Tibial nerve (tissue), 4 donors: ENCODE results near the gene GOLT1A. TPM values are rescaled to one million over a fixed set of nuclear protein-coding genes. Genes with fewer than 3 reads are reported as not detected.

ENCODE experiments used
- DNase-seq, 2 donors: peaks; one replicate each; pipeline ENCODE4 v3.0.0-alpha.2; 2019; ENCODE audit warnings: low spot score in 2 of 2
- H3K27ac ChIP-seq, 4 donors: fragments of 200-600 bp; sonication (generic) in 3 of 4; one replicate each; pipeline ENCODE4 v1.5.1; 2017 to 2019; ENCODE audit warnings: mild to moderate bottlenecking in 1 of 4
- H3K27me3 ChIP-seq, 2 donors: fragments of 200-600 bp; sonication (generic) in 1 of 2; one replicate each; pipeline versions ENCODE4 v1.5.1 to v1.6.0; 2017 to 2019
- H3K36me3 ChIP-seq, 3 donors: fragments of 200-600 bp; sonication (generic); one replicate each; pipeline ENCODE4 v1.5.1; 2018 to 2019
- H3K4me1 ChIP-seq, 4 donors: fragments of 200-600 bp; sonication (generic) in 3 of 4; one replicate each; pipeline ENCODE4 v1.5.1; 2017 to 2019
- H3K4me3 ChIP-seq, 4 donors: fragments of 200-600 bp; sonication (generic) in 3 of 4; one replicate each; pipeline ENCODE4 v1.5.1; 2017 to 2019; ENCODE audit warnings: mild to moderate bottlenecking in 1 of 4, moderate library complexity in 1 of 4
- H3K9me3 ChIP-seq, 4 donors: fragments of 200-600 bp; sonication (generic) in 3 of 4; one replicate each; pipeline ENCODE4 v1.5.1; 2017 to 2019
- EP300 ChIP-seq, 2 donors: sonication (generic); formaldehyde crosslinking; IDR thresholded peaks; one replicate each; pipeline ENCODE4 v1.6.1; 2017; ENCODE audit warnings: antibody characterized with exemption in 2 of 2, mild to moderate bottlenecking in 1 of 2
- POLR2A ChIP-seq, 2 donors: fragments of 450-650 bp; IDR thresholded peaks; one replicate each; pipeline ENCODE4 v1.6.1; 2017; ENCODE audit warnings: antibody characterized with exemption in 2 of 2, mild to moderate bottlenecking in 2 of 2, moderate library complexity in 2 of 2
- WGBS, 2 donors: methylation state at CpG; one replicate each; pipeline ENCODE4 v1.1.5; 2018; 5-methylcytosine and 5-hydroxymethylcytosine counted together
- total RNA-seq, 4 donors: library from RNA; depleted of rRNA; stranded (reverse); fragments of >200 nt; gene quantifications; one replicate each; pipeline ENCODE4 v1.1.0, GENCODE V29; 2016
- TF ChIP-seq, protein P1 (sequence below), 5 experiments: fragments of 200-600 bp in 3 of 5; fragments of 450-650 bp in 2 of 5; sonication (generic) in 3 of 5; IDR thresholded peaks; one replicate each; pipeline ENCODE4 v1.5.1; 2016 to 2019; ENCODE audit warnings: antibody characterized with exemption in 5 of 5, mild to moderate bottlenecking in 3 of 5, moderate library complexity in 2 of 5

The GOLT1A gene
- total RNA-seq, 4 donors from 2014 or later: not detected

GRCh38 chr1:204191456-204191855 is 22.3 kb downstream of the GOLT1A start:
- Histone ChIP-seq H3K4me3 (no peak overlapping the region), H3K4me1 (peaks cover 0 to 12% (median 0%) of the 10 kb centered on the region in 4 donors), H3K36me3 (no peaks in the 10 kb centered on the region), H3K9me3 (no peaks in the 10 kb centered on the region), H3K27me3 (peaks cover 0 to 55% of the 10 kb centered on the region in 2 donors), H3K27ac (no peak overlapping the region)
- TF ChIP-seq EP300 (IDR thresholded peaks at IDR 0.05): no peak
- TF ChIP-seq, protein P1, sequence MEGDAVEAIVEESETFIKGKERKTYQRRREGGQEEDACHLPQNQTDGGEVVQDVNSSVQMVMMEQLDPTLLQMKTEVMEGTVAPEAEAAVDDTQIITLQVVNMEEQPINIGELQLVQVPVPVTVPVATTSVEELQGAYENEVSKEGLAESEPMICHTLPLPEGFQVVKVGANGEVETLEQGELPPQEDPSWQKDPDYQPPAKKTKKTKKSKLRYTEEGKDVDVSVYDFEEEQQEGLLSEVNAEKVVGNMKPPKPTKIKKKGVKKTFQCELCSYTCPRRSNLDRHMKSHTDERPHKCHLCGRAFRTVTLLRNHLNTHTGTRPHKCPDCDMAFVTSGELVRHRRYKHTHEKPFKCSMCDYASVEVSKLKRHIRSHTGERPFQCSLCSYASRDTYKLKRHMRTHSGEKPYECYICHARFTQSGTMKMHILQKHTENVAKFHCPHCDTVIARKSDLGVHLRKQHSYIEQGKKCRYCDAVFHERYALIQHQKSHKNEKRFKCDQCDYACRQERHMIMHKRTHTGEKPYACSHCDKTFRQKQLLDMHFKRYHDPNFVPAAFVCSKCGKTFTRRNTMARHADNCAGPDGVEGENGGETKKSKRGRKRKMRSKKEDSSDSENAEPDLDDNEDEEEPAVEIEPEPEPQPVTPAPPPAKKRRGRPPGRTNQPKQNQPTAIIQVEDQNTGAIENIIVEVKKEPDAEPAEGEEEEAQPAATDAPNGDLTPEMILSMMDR (IDR thresholded peaks at IDR 0.05): no peak
- no peak for TF ChIP-seq POLR2A (IDR thresholded peaks at IDR 0.05)
- no peak for DNase-seq
- 70 to 81% methylated on average over 7 of the region's 7 CpGs for WGBS, 2 donors

- WGBS, 2 donors: 21 to 22% methylated on average over 30 to 31 of the region's 44 CpGs
- peaks cover 0 to 12% (median 0%) of the 10 kb centered on the region in 4 donors for H3K4me1 ChIP-seq
Observed at GRCh38 chr1:204190212-204191211, 23.3 kb downstream of the GOLT1A start.

DNA sequence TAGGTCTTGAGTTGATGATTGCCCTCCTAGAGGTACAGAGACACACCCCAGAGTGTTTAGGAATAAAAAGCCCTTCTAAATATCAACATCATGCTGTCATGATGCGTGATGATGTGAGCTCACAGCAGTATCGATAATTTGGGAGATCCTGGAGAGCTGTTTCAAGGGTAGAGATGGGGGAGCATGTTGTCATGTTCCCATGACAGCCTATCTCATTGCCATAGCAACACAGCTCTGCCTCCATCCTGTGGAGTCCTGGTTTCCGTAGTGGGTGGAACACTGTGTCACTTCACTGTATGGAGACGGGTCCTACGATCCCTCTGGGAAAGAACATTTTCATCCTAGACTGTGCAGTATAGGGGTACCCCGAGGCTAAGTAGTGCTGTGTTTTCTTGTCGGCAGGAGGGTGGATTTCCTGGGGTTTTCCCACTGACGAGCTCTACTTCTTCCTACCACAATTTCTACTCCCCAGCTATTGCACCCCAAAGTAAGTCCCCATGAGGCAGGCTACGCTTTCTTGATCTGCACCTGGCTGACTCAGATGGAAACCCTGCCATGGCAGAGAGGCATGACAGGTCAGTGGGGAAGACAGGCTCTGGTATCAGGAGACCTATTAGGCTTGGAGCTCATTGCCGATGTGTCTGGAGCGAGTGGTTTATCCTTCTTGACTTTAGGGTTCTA is 24.7 kb downstream of the GOLT1A start:
- Histone ChIP-seq H3K36me3 (no peaks in the 10 kb centered on the region), H3K27me3 (peaks cover 0 to 56% of the 10 kb centered on the region in 2 donors)
- WGBS, 2 donors: 80 to 81% methylated on average over 11 of the region's 11 CpGs

More at GRCh38 chr1:204190212-204191211, 23.3 kb downstream of the GOLT1A start:
- Histone ChIP-seq H3K9me3 (no peaks in the 10 kb centered on the region), H3K36me3 (no peaks in the 10 kb centered on the region), H3K27ac (no peak overlapping the region), H3K27me3 (peaks cover 0 to 54% of the 10 kb centered on the region in 2 donors), H3K4me3 (peak overlapping the region; percentile 14 to 30 (median 23))
- TF ChIP-seq EP300 (IDR thresholded peaks at IDR 0.05) (no peak), POLR2A (IDR thresholded peaks at IDR 0.05) (no peak)
- TF ChIP-seq, protein P1 (IDR thresholded peaks at IDR 0.05): no peak
- no peak for DNase-seq

GRCh38 chr1:204186597-204186996 is 27.2 kb downstream of the GOLT1A start:
- H3K27ac ChIP-seq: no peak overlapping the region
- H3K4me3 ChIP-seq: no peak overlapping the region
- no peaks in the 10 kb centered on the region for H3K9me3 ChIP-seq
- H3K36me3 ChIP-seq: no peaks in the 10 kb centered on the region
- no peak for DNase-seq
- H3K4me1 ChIP-seq: peaks cover 0 to 12% (median 0%) of the 10 kb centered on the region in 4 donors
- H3K27me3 ChIP-seq: peaks cover 0 to 56% of the 10 kb centered on the region in 2 donors
- 76 to 82% methylated on average over 10 of the region's 10 CpGs for WGBS, 2 donors
- TF ChIP-seq, protein P1 (IDR thresholded peaks at IDR 0.05): no peak
- TF ChIP-seq POLR2A (IDR thresholded peaks at IDR 0.05) (no peak), EP300 (IDR thresholded peaks at IDR 0.05) (no peak)

More for the DNA sequence above, 24.7 kb downstream of the GOLT1A start:
- no peak overlapping the region for H3K27ac ChIP-seq
- peaks cover 0 to 12% (median 0%) of the 10 kb centered on the region in 4 donors for H3K4me1 ChIP-seq
- no peak for DNase-seq
- TF ChIP-seq POLR2A (IDR thresholded peaks at IDR 0.05) (no peak), EP300 (IDR thresholded peaks at IDR 0.05) (no peak)
- TF ChIP-seq, protein P1 (IDR thresholded peaks at IDR 0.05): no peak
- H3K9me3 ChIP-seq: no peaks in the 10 kb centered on the region
- H3K4me3 ChIP-seq: no peak overlapping the region
